SK-N-SH (cell line): ENCODE measurements around the gene GPATCH4. TPM values are rescaled to one million over a fixed set of nuclear protein-coding genes. Genes with fewer than 3 reads are reported as not detected.

Experiments used
- CTCF ChIA-PET: fragments of 300-600, 350-600 bp; formaldehyde crosslinking; extraction: SDS; loops from one replicate; lab custom pipeline; 2021; lab: Yijun Ruan, JAX
- POLR2A ChIA-PET: fragments of 350-600 bp; sonication (Branson Sonifier 250); formaldehyde crosslinking; extraction: SDS; loops from one replicate; lab custom pipeline; 2020; ENCODE audit warnings: antibody characterized with exemption, inconsistent platforms; lab: Yijun Ruan, JAX
- DNase-seq: peaks from one replicate; pipeline ENCODE4 v3.0.0; 2012
- H2AFZ ChIP-seq: fragments of 200-600 bp; sonication (generic); 2 replicates; pipeline ENCODE4 v1.8.1; 2016; ENCODE audit warnings: antibody characterized with exemption, mild to moderate bottlenecking, low read depth
- H3F3A ChIP-seq: fragments of 200-600 bp; sonication (generic); replicated peaks from 2 replicates; pipeline ENCODE3; 2016; ENCODE audit warnings: antibody characterized with exemption, mild to moderate bottlenecking; ENCODE audit not compliant: insufficient read depth
- H3K27ac ChIP-seq, 2 experiments: fragments of 200-500 bp in 1 of 2; fragments of 200-600 bp in 1 of 2; sonication (Bioruptor generic) in 1 of 2; sonication (generic), shearing (Covaris generic) in 1 of 2; 2 replicates each; pipeline versions ENCODE4 v1.5.1 to v1.6.1; 2014 to 2016; ENCODE audit warnings: low read depth in 2 of 2, inconsistent platforms in 1 of 2, low read length in 1 of 2, mild to moderate bottlenecking in 1 of 2, mixed read lengths in 1 of 2
- H3K27me3 ChIP-seq: fragments of 200-600 bp; sonication (generic), shearing (Covaris generic); 2 replicates; pipeline ENCODE4 v1.6.1; 2016; ENCODE audit warnings: mixed run types; ENCODE audit not compliant: insufficient read depth
- H3K36me3 ChIP-seq, 2 experiments: fragments of 200-500 bp in 1 of 2; fragments of 200-600 bp in 1 of 2; sonication (Bioruptor generic) in 1 of 2; sonication (generic) in 1 of 2; replicated peaks in 1 of 2; 2 replicates each; pipeline versions ENCODE3 to v1.5.1; 2014 to 2016; ENCODE audit warnings: low read length in 1 of 2, mild to moderate bottlenecking in 1 of 2; ENCODE audit not compliant: insufficient read depth in 2 of 2, control insufficient read depth in 1 of 2
- H3K4me1 ChIP-seq, 2 experiments: fragments of 200-500 bp in 1 of 2; fragments of 200-600 bp in 1 of 2; sonication (Bioruptor generic) in 1 of 2; sonication (generic), shearing (Covaris generic) in 1 of 2; 2 replicates each; pipeline versions ENCODE4 v1.5.1 to v1.6.1; 2014 to 2016; ENCODE audit warnings: low read depth in 1 of 2, low read length in 1 of 2, mixed run types in 1 of 2; ENCODE audit not compliant: insufficient read depth in 2 of 2, control insufficient read depth in 1 of 2
- H3K4me2 ChIP-seq: fragments of 200-600 bp; sonication (generic), shearing (Covaris generic); 2 replicates; pipeline ENCODE4 v1.6.1; 2017; ENCODE audit warnings: mixed run types
- H3K4me3 ChIP-seq, 2 experiments: fragments of 200-500 bp in 1 of 2; fragments of 200-600 bp in 1 of 2; sonication (Bioruptor generic) in 1 of 2; sonication (generic), shearing (Covaris generic) in 1 of 2; 2 replicates each; pipeline versions ENCODE4 v1.5.1 to v1.8.1; 2014 to 2016; ENCODE audit warnings: low read depth in 2 of 2, inconsistent platforms in 1 of 2, low read length in 1 of 2, mild to moderate bottlenecking in 1 of 2, mixed read lengths in 1 of 2, moderate library complexity in 1 of 2
- H3K79me2 ChIP-seq: fragments of 200-600 bp; sonication (generic); 2 replicates; pipeline ENCODE4 v1.8.1; 2017; ENCODE audit warnings: mild to moderate bottlenecking; ENCODE audit not compliant: insufficient read depth
- H3K9ac ChIP-seq: fragments of 200-600 bp; sonication (generic); 2 replicates; pipeline ENCODE4 v1.6.1; 2017; ENCODE audit warnings: mixed run types
- H3K9me2 ChIP-seq: fragments of 200-600 bp; sonication (generic); 2 replicates; pipeline ENCODE4 v1.6.1; 2017; ENCODE audit warnings: mixed run types
- H3K9me3 ChIP-seq: fragments of 200-600 bp; sonication (generic); 2 replicates; pipeline ENCODE4 v1.6.1; 2017; ENCODE audit warnings: mixed run types, mild to moderate bottlenecking, moderate library complexity
- H4K20me1 ChIP-seq: fragments of 200-600 bp; sonication (generic); 2 replicates; pipeline ENCODE4 v1.6.1; 2017; ENCODE audit warnings: mild to moderate bottlenecking, mixed run types; ENCODE audit not compliant: insufficient read depth
- ELF1 ChIP-seq: IDR thresholded peaks from 2 replicates; pipeline ENCODE4 v1.4.0; 2012
- EZH2phosphoT487 ChIP-seq: fragments of 200-600 bp; sonication (generic); IDR thresholded peaks from 2 replicates; pipeline ENCODE4 v1.6.1; 2017; ENCODE audit warnings: low read depth, mixed run types, mild to moderate bottlenecking, antibody characterized with exemption, moderate library complexity, borderline replicate concordance
- FOSL2 ChIP-seq: IDR thresholded peaks from 2 replicates; pipeline ENCODE4 v1.4.0; 2012; ENCODE audit warnings: low read depth, mild to moderate bottlenecking, moderate library complexity, borderline replicate concordance
- FOXJ3 ChIP-seq: sonication (generic); formaldehyde crosslinking; IDR thresholded peaks from 2 replicates; pipeline ENCODE4 v1.5.1; 2020; ENCODE audit warnings: mild to moderate bottlenecking, missing genetic modification reagents
- FOXM1 ChIP-seq: IDR thresholded peaks from 2 replicates; pipeline ENCODE4 v1.4.0; 2012; ENCODE audit warnings: low read depth, mild to moderate bottlenecking
- GABPA ChIP-seq: IDR thresholded peaks from 2 replicates; pipeline ENCODE4 v1.4.0; 2012; ENCODE audit warnings: low read depth, mild to moderate bottlenecking
- GATA2 ChIP-seq: sonication (generic); formaldehyde crosslinking; IDR thresholded peaks from 2 replicates; pipeline ENCODE4 v1.5.0; 2020; ENCODE audit warnings: mild to moderate bottlenecking, missing genetic modification reagents
- JUND ChIP-seq: IDR thresholded peaks from 2 replicates; pipeline ENCODE4 v1.4.0; 2012
- MAX ChIP-seq: IDR thresholded peaks from 2 replicates; pipeline ENCODE4 v1.4.0; 2012; ENCODE audit warnings: low read depth
- MEF2A ChIP-seq: IDR thresholded peaks from 2 replicates; pipeline ENCODE4 v1.4.0; 2012; ENCODE audit warnings: low read depth, borderline replicate concordance
- MXI1 ChIP-seq: IDR thresholded peaks from 2 replicates; pipeline ENCODE4 v1.6.1; 2012; ENCODE audit warnings: mild to moderate bottlenecking, low read depth, low read length, improper control_type of control experiment
- NRF1 ChIP-seq: IDR thresholded peaks from 2 replicates; pipeline ENCODE4 v1.6.1; 2012; ENCODE audit warnings: low read depth, mild to moderate bottlenecking, low read length
- PBX3 ChIP-seq: IDR thresholded peaks from 2 replicates; pipeline ENCODE4; 2012
- POLR2AphosphoS5 ChIP-seq: IDR thresholded peaks from 2 replicates; pipeline ENCODE4 v1.6.1; 2012; ENCODE audit warnings: low read depth, low read length
- REST ChIP-seq: IDR thresholded peaks from 2 replicates; pipeline ENCODE4 v1.6.1; 2012; ENCODE audit warnings: mild to moderate bottlenecking, low read depth, low read length, moderate library complexity
- SMC3 ChIP-seq: IDR thresholded peaks from 2 replicates; pipeline ENCODE4 v1.6.1; 2012; ENCODE audit warnings: low read depth, low read length, improper control_type of control experiment
- TAF1 ChIP-seq: IDR thresholded peaks from 2 replicates; pipeline ENCODE4 v1.6.1; 2012; ENCODE audit warnings: low read depth, mild to moderate bottlenecking, low read length, moderate library complexity, borderline replicate concordance
- TCF12 ChIP-seq: IDR thresholded peaks from 2 replicates; pipeline ENCODE4 v1.4.0; 2012
- TEAD4 ChIP-seq: IDR thresholded peaks from 2 replicates; pipeline ENCODE4 v1.4.0; 2012; ENCODE audit warnings: mild to moderate bottlenecking, borderline replicate concordance; ENCODE audit not compliant: insufficient read depth
- YY1 ChIP-seq: IDR thresholded peaks from 2 replicates; pipeline ENCODE4 v1.4.0; 2012; ENCODE audit warnings: low read depth, mild to moderate bottlenecking
- ZBTB33 ChIP-seq: IDR thresholded peaks from 2 replicates; pipeline ENCODE4 v1.4.0; 2012; ENCODE audit warnings: low read depth, borderline replicate concordance
- WGBS: methylation state at CpG from one replicate; pipeline ENCODE4 v1.1.6; 2017; ENCODE audit warnings: low lambda C conversion rate; 5-methylcytosine and 5-hydroxymethylcytosine counted together
- polyA plus RNA-seq, 3 experiments: library from polyadenylated mRNA; depleted of rRNA; stranded (reverse); fragments of >200 nt; gene quantifications; 2 replicates each; pipeline ENCODE4 v1.2.3, GENCODE V29; 2012
- TF ChIP-seq, protein P1 (sequence below): fragments of 150-350 bp; IDR thresholded peaks from 2 replicates; pipeline ENCODE4 v1.6.1; 2016; ENCODE audit warnings: mild to moderate bottlenecking, low read depth, low read length

Gene GPATCH4
- polyA plus RNA-seq, 1 of the 3 experiments (the other 2 are of a cell fraction) = 36.6 TPM

DNA sequence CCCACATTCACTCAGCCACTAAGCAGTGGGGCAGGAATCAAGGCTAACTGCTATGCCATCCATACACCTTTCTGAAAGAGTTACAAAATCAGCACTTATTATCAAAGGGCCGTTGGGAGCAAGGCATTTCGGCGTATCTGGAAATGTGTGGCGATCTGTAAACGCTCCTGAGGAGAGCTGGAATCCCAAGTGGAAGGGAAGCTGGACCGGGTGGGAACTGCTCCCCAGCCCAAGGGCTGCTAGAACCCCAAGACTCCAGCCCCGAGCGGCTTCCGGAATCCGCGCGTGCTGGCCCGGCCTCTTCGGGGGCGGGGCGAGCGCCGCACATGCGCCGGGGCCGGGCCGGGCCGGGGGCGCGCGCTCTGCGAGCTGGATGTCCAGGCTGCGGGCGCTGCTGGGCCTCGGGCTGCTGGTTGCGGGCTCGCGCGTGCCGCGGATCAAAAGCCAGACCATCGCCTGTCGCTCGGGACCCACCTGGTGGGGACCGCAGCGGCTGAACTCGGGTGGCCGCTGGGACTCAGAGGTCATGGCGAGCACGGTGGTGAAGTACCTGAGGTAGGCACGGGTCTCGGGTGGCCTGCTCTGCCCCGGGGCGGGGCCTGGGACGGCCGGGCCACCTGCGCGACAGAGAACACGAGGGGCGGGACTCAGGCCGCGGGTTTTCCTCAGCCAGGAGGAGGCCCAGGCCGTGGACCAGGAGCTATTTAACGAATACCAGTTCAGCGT is 9.7 kb downstream of the GPATCH4 start, which contains the start of gene NAXE:
Gene NAXE (plus strand): TSS at position 345 of the 726 bp plus-strand sequence. CDS start 29 bp downstream, at position 374.
- 4% methylated on average over 10 of the region's 60 CpGs for WGBS

More for the DNA sequence above, 9.7 kb downstream of the GPATCH4 start, which contains the start of gene NAXE:
- Histone ChIP-seq H3K27me3 (no peaks in the 10 kb centered on the region), H3K9me3 (no peaks in the 10 kb centered on the region)
- CTCF ChIA-PET = interaction anchor here (0.8 to 5.6 kb wide), 21 partner anchors 8 to 206 kb away, joined by 3 to 42 read pairs (median 4); partner anchors contain the start of genes GPATCH4, HAPLN2 and TTC24
- TF ChIP-seq, protein P1, sequence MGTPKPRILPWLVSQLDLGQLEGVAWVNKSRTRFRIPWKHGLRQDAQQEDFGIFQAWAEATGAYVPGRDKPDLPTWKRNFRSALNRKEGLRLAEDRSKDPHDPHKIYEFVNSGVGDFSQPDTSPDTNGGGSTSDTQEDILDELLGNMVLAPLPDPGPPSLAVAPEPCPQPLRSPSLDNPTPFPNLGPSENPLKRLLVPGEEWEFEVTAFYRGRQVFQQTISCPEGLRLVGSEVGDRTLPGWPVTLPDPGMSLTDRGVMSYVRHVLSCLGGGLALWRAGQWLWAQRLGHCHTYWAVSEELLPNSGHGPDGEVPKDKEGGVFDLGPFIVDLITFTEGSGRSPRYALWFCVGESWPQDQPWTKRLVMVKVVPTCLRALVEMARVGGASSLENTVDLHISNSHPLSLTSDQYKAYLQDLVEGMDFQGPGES = no peak
- TF ChIP-seq TEAD4 (no peak), GABPA (peak; percentile 55; the same call in 1 of the 2 replicates), MAX (no peak; the same call in 1 of the 2 replicates), ZBTB33 (no peak), ELF1 (peak; percentile 76), MEF2A (no peak), TCF12 (no peak), NRF1 (peak; percentile 81), POLR2AphosphoS5 (peak; percentile 97), MXI1 (peak; percentile 67; the same call in 1 of the 2 replicates), FOXM1 (no peak), PBX3 (no peak), TAF1 (peak; percentile 71), REST (no peak), EZH2phosphoT487 (no peak), GATA2 (CRISPR knock-in tag) (no peak), YY1 (no peak), JUND (no peak), FOXJ3 (CRISPR knock-in tag) (peak; percentile 44; the same call in 1 of the 2 replicates), SMC3 (no peak), FOSL2 (no peak)
- TF ChIP-seq, all 33 proteins: peak for 7
- H3K4me1 ChIP-seq = peaks cover 0 to 16% of the 10 kb centered on the region in 2 experiments; a peak in 2 of 4 replicates
- no peaks in the 10 kb centered on the region for H4K20me1 ChIP-seq
- peaks cover 21 to 40% of the 10 kb centered on the region in 2 experiments for H3K36me3 ChIP-seq
- no peaks in the 10 kb centered on the region for H3K9me2 ChIP-seq
- peaks cover 13% of the 10 kb centered on the region for H3F3A ChIP-seq
- peak within 1 kb of the TSS; percentile 83 to 86 for H3K4me3 ChIP-seq
- POLR2A ChIA-PET = interaction anchor here (0.9 to 2.8 kb wide), 5 partner anchors 9 to 17 kb away, joined by 3 to 15 read pairs (median 9); partner anchors contain the start of genes GPATCH4 and TTC24
- H3K4me2 ChIP-seq = peak within 1 kb of the TSS; percentile 96
- H3K79me2 ChIP-seq = peaks cover 12% of the 10 kb centered on the region; the same call in 1 of the 2 replicates
- H3K9ac ChIP-seq = peak within 1 kb of the TSS; percentile 83
- peak; percentile 95 for DNase-seq
- peak within 1 kb of the TSS; percentile 73 for H2AFZ ChIP-seq
- peak within 1 kb of the TSS; percentile 64 to 93 for H3K27ac ChIP-seq
